Sigmoid colon (tissue), 7 donors: ENCODE data around the gene SNX20. TPM values are rescaled to one million over a fixed set of nuclear protein-coding genes. Genes with fewer than 3 reads are reported as not detected.

Experiments
- DNase-seq: peaks from one replicate; pipeline ENCODE4 v3.0.0-alpha.2; 2019
- H3K27ac ChIP-seq, 4 donors: fragments of 200-600 bp; sonication (generic); one replicate each; pipeline ENCODE4 v1.5.1; 2016 to 2019; ENCODE audit warnings: mild to moderate bottlenecking in 1 of 4
- H3K27me3 ChIP-seq, 3 donors: fragments of 200-600 bp; sonication (generic); one replicate each; pipeline ENCODE4 v1.5.1; 2019; ENCODE audit warnings: mild to moderate bottlenecking in 1 of 3
- H3K36me3 ChIP-seq, 4 donors: fragments of 200-600 bp; sonication (generic); one replicate each; pipeline ENCODE4 v1.5.1; 2016 to 2019
- H3K4me1 ChIP-seq, 4 donors: fragments of 200-600 bp; sonication (generic); one replicate each; pipeline ENCODE4 v1.5.1; 2017 to 2019
- H3K4me3 ChIP-seq, 4 donors: fragments of 200-600 bp; sonication (generic); one replicate each; pipeline ENCODE4 v1.5.1; 2017 to 2019; ENCODE audit warnings: mild to moderate bottlenecking in 2 of 4, moderate library complexity in 1 of 4
- H3K9me3 ChIP-seq, 4 donors: fragments of 200-600 bp in 3 of 4; sonication (generic) in 3 of 4; one replicate each; pipeline versions ENCODE4 v1.5.1 to v1.6.1; 2013 to 2019
- CTCF ChIP-seq, 4 experiments: fragments of 450-650 bp in 3 of 4; fragments of 200-600 bp in 1 of 4; IDR thresholded peaks; one replicate each; pipeline ENCODE4 v1.5.1; 2016 to 2019; ENCODE audit warnings: antibody characterized with exemption in 4 of 4, mild to moderate bottlenecking in 3 of 4, moderate library complexity in 2 of 4
- EP300 ChIP-seq, 4 donors: sonication (generic); formaldehyde crosslinking; IDR thresholded peaks; one replicate each; pipeline ENCODE4 v1.6.1; 2017; ENCODE audit warnings: antibody characterized with exemption in 4 of 4
- POLR2A ChIP-seq, 2 donors: fragments of 450-650 bp; IDR thresholded peaks; one replicate each; pipeline ENCODE4 v1.6.1; 2016; ENCODE audit warnings: antibody characterized with exemption in 2 of 2, mild to moderate bottlenecking in 2 of 2, moderate library complexity in 2 of 2
- POLR2AphosphoS5 ChIP-seq, 4 donors: sonication (generic); formaldehyde crosslinking; IDR thresholded peaks; one replicate each; pipeline ENCODE4 v1.6.1; 2017; ENCODE audit warnings: antibody characterized with exemption in 4 of 4
- WGBS, 2 donors: extraction: QIAGEN DNeasy Blood & Tissue Kit; methylation state at CpG; one replicate each; pipeline ENCODE4 v1.1.7; 2013; 5-methylcytosine and 5-hydroxymethylcytosine counted together
- intact Hi-C: fragments of 100-400 bp; cut with DNase I; formaldehyde crosslinking; loops from one replicate; pipeline ENCODE4 v1.15.1; 2023
- polyA plus RNA-seq, 3 donors: library from polyadenylated mRNA; stranded (reverse); fragments of 200-250 nt; gene quantifications; one replicate each; pipeline ENCODE4 v1.2.3, GENCODE V29; 2013
- total RNA-seq, 4 donors: library from RNA; depleted of rRNA; stranded (reverse); fragments of >200 nt; gene quantifications; one replicate each; pipeline ENCODE4 v1.1.0, GENCODE V29; 2016
- donor health status: healthy with polysubstance abuse.
- donor health status: Bipolar disorder and iron deficiency.
- donor health status: healthy.

The SNX20 gene
- total and polyA plus RNA-seq, 7 donors = 0.60 to 9.3 (median 1.8) TPM

DNA sequence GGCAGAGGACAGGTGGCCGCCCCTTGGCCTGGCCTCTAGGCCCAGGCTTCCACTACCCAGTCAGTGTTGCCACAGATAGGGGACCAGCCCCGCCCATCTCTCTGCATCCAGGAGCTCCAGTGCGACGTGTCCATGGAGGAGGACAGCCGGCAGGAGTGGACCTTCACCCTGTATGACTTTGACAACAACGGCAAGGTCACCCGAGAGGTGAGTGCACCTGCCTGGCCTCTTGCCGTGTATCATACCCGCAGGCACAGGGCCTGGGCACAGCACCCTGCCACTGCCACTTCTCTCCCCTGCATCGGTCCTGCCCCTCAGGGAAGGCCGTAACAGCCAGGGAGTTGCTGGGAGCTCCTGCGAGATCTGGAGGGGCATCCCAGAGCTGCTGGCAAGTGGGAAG lies 55.7 kb downstream of the SNX20 start:
- Histone ChIP-seq H3K27ac (peak overlapping the region in 2 of 4 donors; percentile 9 to 63), H3K4me3 (no peak overlapping the region), H3K36me3 (peaks cover 0 to 15% (median 5%) of the 10 kb centered on the region in 4 donors), H3K27me3 (no peaks in the 10 kb centered on the region), H3K4me1 (peaks cover 0 to 28% (median 25%) of the 10 kb centered on the region in 4 donors), H3K9me3 (no peaks in the 10 kb centered on the region)
- 95% methylated on average over 12 of the region's 12 CpGs for WGBS, 2 donors
- intact Hi-C loops = loop anchor here (5.0 kb wide), 1 partner anchor 33 kb away; no protein-coding TSS in a partner anchor
- no peak for TF ChIP-seq POLR2AphosphoS5 (IDR thresholded peaks at IDR 0.05)
- no peak for TF ChIP-seq POLR2A (IDR thresholded peaks at IDR 0.05)
- no peak for TF ChIP-seq EP300 (IDR thresholded peaks at IDR 0.05)
- no peak for TF ChIP-seq CTCF (IDR thresholded peaks at IDR 0.05)
- no peak for DNase-seq

- Histone ChIP-seq H3K4me3 (no peak overlapping the region), H3K27ac (no peak overlapping the region), H3K4me1 (peaks cover 0 to 33% (median 26%) of the 10 kb centered on the region in 4 donors), H3K36me3 (peaks cover 0 to 9% (median 2%) of the 10 kb centered on the region in 4 donors), H3K27me3 (no peaks in the 10 kb centered on the region), H3K9me3 (no peaks in the 10 kb centered on the region)
- TF ChIP-seq POLR2A (IDR thresholded peaks at IDR 0.05) (no peak), EP300 (IDR thresholded peaks at IDR 0.05) (no peak), CTCF (IDR thresholded peaks at IDR 0.05) (no peak), POLR2AphosphoS5 (IDR thresholded peaks at IDR 0.05) (no peak)
- intact Hi-C loops = no loop called here
- 73 to 81% methylated on average over 8 of the region's 8 CpGs for WGBS, 2 donors
- DNase-seq = no peak
Measured at GRCh38 chr16:50624449-50624970, 56.6 kb downstream of the SNX20 start.

DNA sequence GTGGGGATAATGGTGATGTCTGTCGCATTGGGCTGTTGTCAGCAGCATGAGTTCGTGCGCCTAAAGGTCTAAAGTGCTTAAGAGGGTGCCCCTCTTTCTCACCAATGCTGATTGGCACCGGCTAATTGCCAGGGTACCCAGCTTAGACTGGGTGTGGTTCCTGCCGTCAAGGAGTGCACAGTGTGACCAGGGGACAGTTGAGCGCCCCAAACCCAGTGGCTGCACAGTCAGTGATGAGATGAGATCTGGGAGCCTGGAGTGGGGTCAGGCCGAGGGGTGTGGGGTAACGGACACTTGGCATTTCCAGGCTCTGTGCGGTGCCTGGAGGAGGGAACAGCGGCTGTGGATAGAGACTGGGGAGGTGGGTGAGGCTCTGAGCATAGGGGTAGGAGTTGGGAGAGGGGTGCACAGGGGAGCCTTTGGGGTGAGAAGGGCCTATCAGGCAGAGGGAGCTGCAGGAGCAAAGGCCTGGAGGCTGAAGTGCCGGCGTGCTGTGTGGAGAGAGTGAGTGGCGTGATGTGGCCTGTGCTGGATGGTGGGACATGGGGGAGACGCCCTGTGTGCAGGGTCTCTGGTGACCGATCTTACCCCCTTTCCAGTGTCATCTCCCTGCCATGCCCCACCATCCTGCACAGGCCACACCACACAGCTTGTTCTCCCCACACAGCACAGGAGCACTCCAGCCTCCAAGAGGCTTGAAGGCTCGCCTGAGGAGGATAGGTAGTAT lies 58.3 kb downstream of the SNX20 start:
- Histone ChIP-seq H3K36me3 (peaks cover 0 to 9% (median 0%) of the 10 kb centered on the region in 4 donors), H3K9me3 (no peaks in the 10 kb centered on the region), H3K4me3 (no peak overlapping the region), H3K4me1 (peaks cover 0 to 43% (median 41%) of the 10 kb centered on the region in 4 donors), H3K27ac (no peak overlapping the region), H3K27me3 (no peaks in the 10 kb centered on the region)
- TF ChIP-seq EP300 (IDR thresholded peaks at IDR 0.05) (no peak), CTCF (IDR thresholded peaks at IDR 0.05) (no peak)
- WGBS, 2 donors = 91 to 95% methylated on average over 16 of the region's 16 CpGs
- intact Hi-C loops = no loop called here
- DNase-seq = no peak

- H3K4me1 ChIP-seq = peaks cover 0 to 43% (median 41%) of the 10 kb centered on the region in 4 donors
- H3K27me3 ChIP-seq = no peaks in the 10 kb centered on the region
- WGBS, 2 donors = 92 to 94% methylated on average over 7 of the region's 7 CpGs
Measured at GRCh38 chr16:50622029-50622428, 59.1 kb downstream of the SNX20 start.

More at GRCh38 chr16:50622029-50622428, 59.1 kb downstream of the SNX20 start:
- no peaks in the 10 kb centered on the region for H3K9me3 ChIP-seq
- DNase-seq = no peak
- peaks cover 0 to 9% (median 0%) of the 10 kb centered on the region in 4 donors for H3K36me3 ChIP-seq
- H3K27ac ChIP-seq = no peak overlapping the region
- H3K4me3 ChIP-seq = no peak overlapping the region
- intact Hi-C loops = no loop called here
- TF ChIP-seq POLR2A (IDR thresholded peaks at IDR 0.05) (no peak), EP300 (IDR thresholded peaks at IDR 0.05) (no peak), CTCF (IDR thresholded peaks at IDR 0.05) (no peak), POLR2AphosphoS5 (IDR thresholded peaks at IDR 0.05) (no peak)

Other genes starting within 250 kb of the SNX20 start
- gene NKD1, start 132.9 kb downstream of the SNX20 start, total RNA-seq = 10 to 100 TPM in 3 of 4 donors, 1 to 10 TPM in 1; 6.7 to 18.0 (median 11.5) TPM
- gene NKD1, start 132.9 kb downstream of the SNX20 start, polyA plus RNA-seq = 1 to 10 TPM in 2 of 3 donors, under 1 TPM in 1; under 0.01 to 2.8 (median 1.5) TPM
- 1 to 10 TPM; 2.5 to 3.0 (median 2.7) TPM for gene NOD2, start 12.3 kb upstream of the SNX20 start, total RNA-seq
- gene NOD2, start 12.3 kb upstream of the SNX20 start, polyA plus RNA-seq = under 1 TPM; 0.23 to 0.76 (median 0.60) TPM
- gene CYLD, start 60.8 kb upstream of the SNX20 start, total RNA-seq = 10 to 100 TPM; 29.6 to 45.3 (median 38.5) TPM
- 10 to 100 TPM in 1 of 3 donors, 1 to 10 TPM in 2; 7.9 to 17.6 (median 8.4) TPM for gene CYLD, start 60.8 kb upstream of the SNX20 start, polyA plus RNA-seq